HEK293 (cell line): Measurements from ENCODE around the gene SIL1.

ENCODE experiments used
- CTCF ChIA-PET: fragments of 350-600 bp; formaldehyde crosslinking; extraction: SDS; loops from one replicate; lab custom pipeline; 2021; ENCODE audit warnings: antibody characterized with exemption; lab: Yijun Ruan, JAX
- POLR2A ChIA-PET: fragments of 300-600 bp; formaldehyde crosslinking; extraction: SDS; loops from one replicate; lab custom pipeline; 2020; ENCODE audit warnings: antibody characterized with exemption, inconsistent platforms; lab: Yijun Ruan, JAX
- H3K27ac ChIP-seq: fragments of 200-500 bp; sonication (Bioruptor generic); 2 replicates; pipeline ENCODE4 v1.5.1; 2014; ENCODE audit warnings: low read depth, low read length, control low read depth, inconsistent platforms; ENCODE audit errors: extremely low read depth
- H3K36me3 ChIP-seq, 2 experiments: fragments of 200-500 bp in 1 of 2; sonication (Bioruptor generic) in 1 of 2; 1 replicate in 1 of 2; 2 replicates in 1 of 2; pipeline ENCODE4 v1.5.1; 2014 to 2017; ENCODE audit warnings: inconsistent platforms in 2 of 2, low read length in 2 of 2; ENCODE audit not compliant: control insufficient read depth in 2 of 2, insufficient read depth in 1 of 2
- H3K4me1 ChIP-seq: fragments of 200-500 bp; sonication (Bioruptor generic); 2 replicates; pipeline ENCODE4 v1.5.1; 2014; ENCODE audit warnings: mild to moderate bottlenecking, low read length, inconsistent platforms; ENCODE audit not compliant: control insufficient read depth, insufficient read depth
- H3K4me3 ChIP-seq: 2 replicates; pipeline ENCODE4 v1.5.1; 2011; ENCODE audit warnings: low read depth, mild to moderate bottlenecking, control low read depth, low read length, moderate library complexity
- H3K9me3 ChIP-seq: fragments of 200-500 bp; sonication (Bioruptor generic); 2 replicates; pipeline ENCODE4 v1.5.1; 2014; ENCODE audit warnings: low read depth, low read length, inconsistent platforms; ENCODE audit not compliant: control insufficient read depth, insufficient read depth
- HOXD13 ChIP-seq: sonication (generic); formaldehyde crosslinking; IDR thresholded peaks from 2 replicates; pipeline ENCODE4 v1.8.0; 2022; ENCODE audit warnings: missing genetic modification reagents, borderline replicate concordance
- SP2 ChIP-seq: fragments of 450-650 bp; formaldehyde crosslinking; IDR thresholded peaks from 2 replicates; pipeline ENCODE4 v1.5.1; 2016; ENCODE audit warnings: missing biosample characterization, missing genetic modification characterization
- SP3 ChIP-seq: fragments of 450-650 bp; formaldehyde crosslinking; IDR thresholded peaks from 2 replicates; pipeline ENCODE4 v1.5.1; 2016; ENCODE audit warnings: missing biosample characterization, missing genetic modification characterization
- WT1 ChIP-seq: fragments of 450-650 bp; formaldehyde crosslinking; IDR thresholded peaks from 2 replicates; pipeline ENCODE4 v1.5.1; 2016; ENCODE audit warnings: missing biosample characterization, missing genetic modification characterization
- ZBTB21 ChIP-seq: fragments of 450-650 bp; formaldehyde crosslinking; IDR thresholded peaks from 2 replicates; pipeline ENCODE4 v1.5.1; 2017; ENCODE audit warnings: missing biosample characterization, missing genetic modification characterization
- ZFHX2 ChIP-seq: fragments of 450-650 bp; formaldehyde crosslinking; conservative IDR thresholded peaks from 2 replicates; pipeline ENCODE4 v1.5.1; 2016; ENCODE audit warnings: missing biosample characterization, missing genetic modification characterization
- ZNF16 ChIP-seq: fragments of 450-650 bp; formaldehyde crosslinking; IDR thresholded peaks from 2 replicates; pipeline ENCODE4 v1.5.1; 2016; ENCODE audit warnings: low read depth, missing biosample characterization, missing genetic modification characterization
- ZNF266 ChIP-seq: fragments of 450-650 bp; formaldehyde crosslinking; IDR thresholded peaks from 2 replicates; pipeline ENCODE4 v1.5.1; 2016; ENCODE audit warnings: missing biosample characterization, missing genetic modification characterization, low read depth
- ZNF501 ChIP-seq: fragments of 450-650 bp; formaldehyde crosslinking; IDR thresholded peaks from 2 replicates; pipeline ENCODE4 v1.5.1; 2016; ENCODE audit warnings: missing biosample characterization, missing genetic modification characterization
- ZNF514 ChIP-seq: fragments of 450-650 bp; formaldehyde crosslinking; IDR thresholded peaks from 2 replicates; pipeline ENCODE4 v1.5.1; 2016; ENCODE audit warnings: missing biosample characterization, missing genetic modification characterization
- ZNF621 ChIP-seq: fragments of 450-650 bp; formaldehyde crosslinking; IDR thresholded peaks from 2 replicates; pipeline ENCODE4 v1.5.1; 2017; ENCODE audit warnings: missing biosample characterization, missing genetic modification characterization
- ZNF677 ChIP-seq: fragments of 450-650 bp; IDR thresholded peaks from 2 replicates; pipeline ENCODE4 v1.5.0; 2018; ENCODE audit warnings: missing biosample characterization, mild to moderate bottlenecking, missing genetic modification characterization, moderate library complexity
- TF ChIP-seq, protein P1 (sequence below): fragments of 450-650 bp; formaldehyde crosslinking; IDR thresholded peaks from 2 replicates; pipeline ENCODE4 v1.5.1; 2016; ENCODE audit warnings: missing biosample characterization, missing genetic modification characterization
- TF ChIP-seq, protein P2 (sequence below): fragments of 450-650 bp; formaldehyde crosslinking; IDR thresholded peaks from 2 replicates; pipeline ENCODE4 v1.5.1; 2016; ENCODE audit warnings: missing biosample characterization, missing genetic modification characterization
- TF ChIP-seq, protein P3 (sequence below): fragments of 450-650 bp; formaldehyde crosslinking; IDR thresholded peaks from 2 replicates; pipeline ENCODE4 v1.5.1; 2016; ENCODE audit warnings: missing biosample characterization, missing genetic modification characterization

Gene SIL1

DNA sequence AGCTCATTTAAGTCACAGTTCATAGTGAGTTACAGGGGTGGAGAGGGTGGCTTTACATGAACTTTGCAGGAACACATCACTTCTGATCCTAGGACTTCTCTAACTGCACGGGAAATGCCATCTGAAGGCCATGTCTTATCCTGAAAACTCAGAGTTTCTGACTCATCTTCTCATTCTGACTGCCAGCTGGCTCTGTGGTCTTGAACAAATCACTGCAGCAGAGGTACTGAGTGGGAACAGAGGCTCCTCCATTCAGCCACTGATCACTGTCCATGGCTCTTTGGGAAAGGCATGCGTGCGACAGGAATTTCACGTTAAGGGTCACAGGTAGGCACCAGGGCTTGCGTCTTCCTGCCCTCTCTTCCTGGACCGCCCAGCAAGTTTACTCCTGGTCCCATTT, 208.4 kb downstream of the SIL1 start (continued):
- TF ChIP-seq, protein P1, sequence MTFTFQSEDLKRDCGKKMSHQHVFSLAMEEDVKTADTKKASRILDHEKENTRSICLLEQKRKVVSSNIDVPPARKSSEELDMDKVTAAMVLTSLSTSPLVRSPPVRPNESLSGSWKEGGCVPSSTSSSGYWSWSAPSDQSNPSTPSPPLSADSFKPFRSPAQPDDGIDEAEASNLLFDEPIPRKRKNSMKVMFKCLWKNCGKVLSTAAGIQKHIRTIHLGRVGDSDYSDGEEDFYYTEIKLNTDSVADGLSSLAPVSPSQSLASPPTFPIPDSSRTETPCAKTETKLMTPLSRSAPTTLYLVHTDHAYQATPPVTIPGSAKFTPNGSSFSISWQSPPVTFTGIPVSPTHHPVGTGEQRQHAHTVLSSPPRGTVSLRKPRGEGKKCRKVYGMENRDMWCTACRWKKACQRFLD (tag by site-specific recombination), result no peak
- TF ChIP-seq, protein P2, sequence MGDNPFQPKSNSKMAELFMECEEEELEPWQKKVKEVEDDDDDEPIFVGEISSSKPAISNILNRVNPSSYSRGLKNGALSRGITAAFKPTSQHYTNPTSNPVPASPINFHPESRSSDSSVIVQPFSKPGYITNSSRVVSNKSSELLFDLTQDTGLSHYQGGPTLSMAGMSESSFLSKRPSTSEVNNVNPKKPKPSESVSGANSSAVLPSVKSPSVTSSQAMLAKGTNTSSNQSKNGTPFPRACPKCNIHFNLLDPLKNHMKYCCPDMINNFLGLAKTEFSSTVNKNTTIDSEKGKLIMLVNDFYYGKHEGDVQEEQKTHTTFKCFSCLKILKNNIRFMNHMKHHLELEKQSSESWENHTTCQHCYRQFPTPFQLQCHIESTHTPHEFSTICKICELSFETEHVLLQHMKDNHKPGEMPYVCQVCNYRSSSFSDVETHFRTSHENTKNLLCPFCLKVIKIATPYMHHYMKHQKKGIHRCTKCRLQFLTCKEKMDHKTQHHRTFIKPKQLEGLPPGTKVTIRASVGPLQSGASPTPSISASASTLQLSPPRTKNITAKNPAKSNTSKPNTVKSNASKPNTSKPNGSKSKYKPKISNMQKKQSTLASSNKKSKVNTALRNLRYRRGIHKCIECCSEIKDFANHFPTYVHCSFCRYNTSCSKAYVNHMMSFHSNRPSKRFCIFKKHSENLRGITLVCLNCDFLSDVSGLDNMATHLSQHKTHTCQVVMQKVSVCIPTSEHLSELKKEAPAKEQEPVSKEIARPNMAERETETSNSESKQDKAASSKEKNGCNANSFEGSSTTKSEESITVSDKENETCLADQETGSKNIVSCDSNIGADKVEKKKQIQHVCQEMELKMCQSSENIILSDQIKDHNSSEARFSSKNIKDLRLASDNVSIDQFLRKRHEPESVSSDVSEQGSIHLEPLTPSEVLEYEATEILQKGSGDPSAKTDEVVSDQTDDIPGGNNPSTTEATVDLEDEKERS (tag by site-specific recombination), result no peak
- no peak for TF ChIP-seq ZNF266 (tag by site-specific recombination)
- no peak for TF ChIP-seq SP3
- TF ChIP-seq ZNF514, result no peak

DNA sequence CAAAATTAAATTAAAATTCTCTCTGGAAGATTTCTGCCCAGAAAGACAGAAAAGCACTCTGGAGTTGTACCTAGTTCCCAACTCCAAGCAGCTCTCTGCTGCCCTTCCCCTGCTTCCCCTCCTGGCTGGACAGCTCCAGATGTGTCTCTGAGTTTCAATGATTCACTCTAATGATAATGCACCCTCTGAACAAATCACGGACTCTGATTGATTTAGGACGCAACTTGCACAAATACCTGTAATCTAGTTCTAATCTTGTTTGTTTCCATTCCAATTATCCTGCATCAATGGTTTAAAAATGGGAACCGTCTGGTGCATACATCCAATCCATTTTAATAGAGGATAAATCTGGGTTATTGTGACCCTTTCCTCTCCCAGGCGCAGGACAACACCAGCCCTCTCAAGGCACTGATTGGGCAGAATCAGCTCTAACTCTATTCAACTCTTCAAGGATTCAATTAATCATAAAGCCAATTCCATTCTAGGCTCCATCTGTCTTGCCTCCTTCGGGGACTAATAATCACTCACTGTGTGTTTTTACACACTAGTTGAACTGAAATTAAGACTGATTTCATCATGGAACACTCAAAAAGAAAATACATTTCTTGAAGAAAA, 211.9 kb downstream of the SIL1 start:
- CTCF ChIA-PET, result interaction anchor here (0.7 kb wide), 1 partner anchor 61 kb away, joined by 3 read pairs; no protein-coding TSS in a partner anchor
- H3K4me1 ChIP-seq, result no peaks in the 10 kb centered on the region
- TF ChIP-seq ZNF677 (tag by site-specific recombination) (0 out of 2 replicates have a peak, but pooled peaks have one; percentile 48), WT1 (tag by site-specific recombination) (no peak), ZNF16 (tag by site-specific recombination) (no peak), ZNF501 (tag by site-specific recombination) (no peak), ZNF621 (no peak), HOXD13 (CRISPR knock-in tag) (no peak), ZBTB21 (no peak)
- TF ChIP-seq, protein P3, sequence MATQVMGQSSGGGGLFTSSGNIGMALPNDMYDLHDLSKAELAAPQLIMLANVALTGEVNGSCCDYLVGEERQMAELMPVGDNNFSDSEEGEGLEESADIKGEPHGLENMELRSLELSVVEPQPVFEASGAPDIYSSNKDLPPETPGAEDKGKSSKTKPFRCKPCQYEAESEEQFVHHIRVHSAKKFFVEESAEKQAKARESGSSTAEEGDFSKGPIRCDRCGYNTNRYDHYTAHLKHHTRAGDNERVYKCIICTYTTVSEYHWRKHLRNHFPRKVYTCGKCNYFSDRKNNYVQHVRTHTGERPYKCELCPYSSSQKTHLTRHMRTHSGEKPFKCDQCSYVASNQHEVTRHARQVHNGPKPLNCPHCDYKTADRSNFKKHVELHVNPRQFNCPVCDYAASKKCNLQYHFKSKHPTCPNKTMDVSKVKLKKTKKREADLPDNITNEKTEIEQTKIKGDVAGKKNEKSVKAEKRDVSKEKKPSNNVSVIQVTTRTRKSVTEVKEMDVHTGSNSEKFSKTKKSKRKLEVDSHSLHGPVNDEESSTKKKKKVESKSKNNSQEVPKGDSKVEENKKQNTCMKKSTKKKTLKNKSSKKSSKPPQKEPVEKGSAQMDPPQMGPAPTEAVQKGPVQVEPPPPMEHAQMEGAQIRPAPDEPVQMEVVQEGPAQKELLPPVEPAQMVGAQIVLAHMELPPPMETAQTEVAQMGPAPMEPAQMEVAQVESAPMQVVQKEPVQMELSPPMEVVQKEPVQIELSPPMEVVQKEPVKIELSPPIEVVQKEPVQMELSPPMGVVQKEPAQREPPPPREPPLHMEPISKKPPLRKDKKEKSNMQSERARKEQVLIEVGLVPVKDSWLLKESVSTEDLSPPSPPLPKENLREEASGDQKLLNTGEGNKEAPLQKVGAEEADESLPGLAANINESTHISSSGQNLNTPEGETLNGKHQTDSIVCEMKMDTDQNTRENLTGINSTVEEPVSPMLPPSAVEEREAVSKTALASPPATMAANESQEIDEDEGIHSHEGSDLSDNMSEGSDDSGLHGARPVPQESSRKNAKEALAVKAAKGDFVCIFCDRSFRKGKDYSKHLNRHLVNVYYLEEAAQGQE (tag by site-specific recombination), result peak; percentile 76
- TF ChIP-seq, all 188 proteins: peak for 2
- POLR2A ChIA-PET, result no interaction called here
- Histone ChIP-seq H3K4me3 (no peak overlapping the region), H3K27ac (no peak overlapping the region), H3K36me3 (no peaks in the 10 kb centered on the region), H3K9me3 (no peaks in the 10 kb centered on the region)

GRCh38 chr5:138985683-138986082, 212.5 kb downstream of the SIL1 start:
- Histone ChIP-seq H3K4me1 (no peaks in the 10 kb centered on the region), H3K9me3 (no peaks in the 10 kb centered on the region), H3K36me3 (no peaks in the 10 kb centered on the region), H3K27ac (no peak overlapping the region), H3K4me3 (no peak overlapping the region)
- ChIA-PET CTCF (no interaction called here), POLR2A (no interaction called here)
- TF ChIP-seq SP2 (tag by site-specific recombination), result no peak
- TF ChIP-seq ZFHX2, result 0 out of 2 replicates have a peak, but pooled peaks have one; percentile 14
